ENCODE measurements around the gene ARHGEF19. TPM values are rescaled to one million over a fixed set of nuclear protein-coding genes. Genes with fewer than 3 reads are reported as not detected.

ARHGEF19 gene
- total and polyA plus RNA-seq, 10 of the 15 experiments (the other 5 are each of a cell fraction or from before 2014, with no cell fraction given), result 0.15 to 2.9 (median 0.67) TPM; not detected in 1

DNA sequence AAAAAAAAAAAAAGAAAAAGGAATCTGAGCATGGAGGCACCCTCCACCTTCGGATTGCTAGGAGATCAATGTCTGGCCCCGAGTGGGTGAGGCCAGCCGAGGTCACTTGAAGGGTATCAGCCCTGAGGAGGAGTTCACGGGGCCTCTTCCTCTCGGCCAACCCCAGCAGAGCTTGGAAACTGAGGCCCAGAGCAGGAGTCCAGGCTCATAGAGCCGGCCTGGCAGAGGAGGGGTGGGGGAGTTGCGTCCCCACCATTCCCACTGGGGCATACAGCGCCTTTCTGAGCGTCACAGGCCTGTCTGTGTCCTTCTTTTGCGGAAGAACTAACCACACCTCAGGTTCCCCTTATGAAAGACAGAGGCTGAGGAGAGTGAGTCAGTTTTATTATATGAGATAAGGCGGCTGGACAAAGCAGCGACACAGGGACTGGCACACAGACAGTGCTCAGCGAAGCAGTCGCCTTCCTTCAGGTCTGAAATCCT, 39.4 kb downstream of the ARHGEF19 start:
- no peak overlapping the region for H3K4me2 ChIP-seq (ENCODE audit: control insufficient read depth, insufficient read depth)
- FAIRE-seq (no peak), ATAC-seq (no peak), DNase-seq (ENCODE audit: low read depth, low spot score) (no peak)
- H2AFZ ChIP-seq (ENCODE audit: control insufficient read depth, low read depth, low read length), result no peak overlapping the region
- no peaks in the 10 kb centered on the region for H3K4me1 ChIP-seq (ENCODE audit: control insufficient read depth, insufficient read depth, low read length)
- RAD21 ChIA-PET (ENCODE audit: unreplicated experiment), result no interaction called here
- no peak overlapping the region for H3K27ac ChIP-seq (ENCODE audit: control insufficient read depth, insufficient read depth)
- TF ChIP-seq, protein P1, sequence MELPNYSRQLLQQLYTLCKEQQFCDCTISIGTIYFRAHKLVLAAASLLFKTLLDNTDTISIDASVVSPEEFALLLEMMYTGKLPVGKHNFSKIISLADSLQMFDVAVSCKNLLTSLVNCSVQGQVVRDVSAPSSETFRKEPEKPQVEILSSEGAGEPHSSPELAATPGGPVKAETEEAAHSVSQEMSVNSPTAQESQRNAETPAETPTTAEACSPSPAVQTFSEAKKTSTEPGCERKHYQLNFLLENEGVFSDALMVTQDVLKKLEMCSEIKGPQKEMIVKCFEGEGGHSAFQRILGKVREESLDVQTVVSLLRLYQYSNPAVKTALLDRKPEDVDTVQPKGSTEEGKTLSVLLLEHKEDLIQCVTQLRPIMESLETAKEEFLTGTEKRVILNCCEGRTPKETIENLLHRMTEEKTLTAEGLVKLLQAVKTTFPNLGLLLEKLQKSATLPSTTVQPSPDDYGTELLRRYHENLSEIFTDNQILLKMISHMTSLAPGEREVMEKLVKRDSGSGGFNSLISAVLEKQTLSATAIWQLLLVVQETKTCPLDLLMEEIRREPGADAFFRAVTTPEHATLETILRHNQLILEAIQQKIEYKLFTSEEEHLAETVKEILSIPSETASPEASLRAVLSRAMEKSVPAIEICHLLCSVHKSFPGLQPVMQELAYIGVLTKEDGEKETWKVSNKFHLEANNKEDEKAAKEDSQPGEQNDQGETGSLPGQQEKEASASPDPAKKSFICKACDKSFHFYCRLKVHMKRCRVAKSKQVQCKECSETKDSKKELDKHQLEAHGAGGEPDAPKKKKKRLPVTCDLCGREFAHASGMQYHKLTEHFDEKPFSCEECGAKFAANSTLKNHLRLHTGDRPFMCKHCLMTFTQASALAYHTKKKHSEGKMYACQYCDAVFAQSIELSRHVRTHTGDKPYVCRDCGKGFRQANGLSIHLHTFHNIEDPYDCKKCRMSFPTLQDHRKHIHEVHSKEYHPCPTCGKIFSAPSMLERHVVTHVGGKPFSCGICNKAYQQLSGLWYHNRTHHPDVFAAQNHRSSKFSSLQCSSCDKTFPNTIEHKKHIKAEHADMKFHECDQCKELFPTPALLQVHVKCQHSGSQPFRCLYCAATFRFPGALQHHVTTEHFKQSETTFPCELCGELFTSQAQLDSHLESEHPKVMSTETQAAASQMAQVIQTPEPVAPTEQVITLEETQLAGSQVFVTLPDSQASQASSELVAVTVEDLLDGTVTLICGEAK (IDR thresholded peaks at IDR 0.05; ENCODE audit: borderline replicate concordance), result no peak
- TF ChIP-seq SMC3 (IDR thresholded peaks at IDR 0.05; ENCODE audit: borderline replicate concordance, low read length), result no peak
- TF ChIP-seq FOXK2 (IDR thresholded peaks at IDR 0.05), result no peak
- no peak for TF ChIP-seq BHLHE40 (IDR thresholded peaks at IDR 0.05; ENCODE audit: borderline replicate concordance in 1 of 2, low read depth in 2 of 2, low read length in 1 of 2)
- no peak for TF ChIP-seq CBFB (IDR thresholded peaks at IDR 0.05; ENCODE audit: low read depth)
- no peak for TF ChIP-seq SREBF2 (IDR thresholded peaks at IDR 0.05; ENCODE audit: low read length)
- no peak for TF ChIP-seq HDGF (IDR thresholded peaks at IDR 0.05)
- TF ChIP-seq CREM (IDR thresholded peaks at IDR 0.05; ENCODE audit: low read depth), result no peak
- no peaks in the 10 kb centered on the region for H3K9me3 ChIP-seq (replicated peaks; ENCODE audit: control insufficient read depth, insufficient read depth, low read length)
- no TSS peak for BruUV-seq (replicated peaks)
- H3K9ac ChIP-seq (ENCODE audit: control insufficient read depth, insufficient read depth, low read length), result no peak overlapping the region
- no peak overlapping the region for H3K4me3 ChIP-seq
- H4K20me1 ChIP-seq (ENCODE audit: control insufficient read depth, insufficient read depth), result no peaks in the 10 kb centered on the region
- WGBS (ENCODE audit: insufficient coverage, insufficient replicate concordance, low lambda C conversion rate, missing lambda C conversion rate), result 24% methylated on average over 14 of the region's 14 CpGs
- CTCF ChIA-PET, result no interaction called here
- intact Hi-C loops (cut with micrococcal nuclease; ENCODE audit: unreplicated experiment), result no loop called here
- no peaks in the 10 kb centered on the region for H3K79me2 ChIP-seq (ENCODE audit: control insufficient read depth, insufficient read depth, low read length)
- H3K27me3 ChIP-seq (replicated peaks in 1 of 2; ENCODE audit: control insufficient read depth in 2 of 2, insufficient read depth in 2 of 2, low read length in 1 of 2), result no peaks in the 10 kb centered on the region; a peak in 1 of 4 replicates
- POLR2A ChIA-PET, result no interaction called here
- SMC1A ChIA-PET (ENCODE audit: uncharacterized antibody, unreplicated experiment), result no interaction called here
- no peaks in the 10 kb centered on the region for H3K36me3 ChIP-seq (ENCODE audit: control insufficient read depth in 2 of 2, insufficient read depth in 2 of 2, low read length in 1 of 2)
- in situ Hi-C loops (cut with MboI), result no loop called here

Measured in GM12878 (cell line).